ENCODE results near the gene ADPRHL1.

- no peak for TF ChIP-seq CTCF (IDR thresholded peaks at IDR 0.05; ENCODE audit: low read length)
- TF ChIP-seq EZH2 (optimal IDR thresholded peaks at IDR 0.05; ENCODE audit: low read depth, low read length) = no peak
These were observed 16.8 kb upstream of the ADPRHL1 start for GRCh38 chr13:113470073-113470472.

All from MM.1S (cell line).